ENCODE data around the gene LONP1.

- TF ChIP-seq, protein P1, sequence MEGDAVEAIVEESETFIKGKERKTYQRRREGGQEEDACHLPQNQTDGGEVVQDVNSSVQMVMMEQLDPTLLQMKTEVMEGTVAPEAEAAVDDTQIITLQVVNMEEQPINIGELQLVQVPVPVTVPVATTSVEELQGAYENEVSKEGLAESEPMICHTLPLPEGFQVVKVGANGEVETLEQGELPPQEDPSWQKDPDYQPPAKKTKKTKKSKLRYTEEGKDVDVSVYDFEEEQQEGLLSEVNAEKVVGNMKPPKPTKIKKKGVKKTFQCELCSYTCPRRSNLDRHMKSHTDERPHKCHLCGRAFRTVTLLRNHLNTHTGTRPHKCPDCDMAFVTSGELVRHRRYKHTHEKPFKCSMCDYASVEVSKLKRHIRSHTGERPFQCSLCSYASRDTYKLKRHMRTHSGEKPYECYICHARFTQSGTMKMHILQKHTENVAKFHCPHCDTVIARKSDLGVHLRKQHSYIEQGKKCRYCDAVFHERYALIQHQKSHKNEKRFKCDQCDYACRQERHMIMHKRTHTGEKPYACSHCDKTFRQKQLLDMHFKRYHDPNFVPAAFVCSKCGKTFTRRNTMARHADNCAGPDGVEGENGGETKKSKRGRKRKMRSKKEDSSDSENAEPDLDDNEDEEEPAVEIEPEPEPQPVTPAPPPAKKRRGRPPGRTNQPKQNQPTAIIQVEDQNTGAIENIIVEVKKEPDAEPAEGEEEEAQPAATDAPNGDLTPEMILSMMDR (IDR thresholded peaks at IDR 0.05) = no peak
- no peak for TF ChIP-seq POLR2A (IDR thresholded peaks at IDR 0.05)
Measured at GRCh38 chr19:5644037-5644436, 75.9 kb downstream of the LONP1 start.
